ENCODE results near the gene SLC38A1. TPM values are rescaled to one million over a fixed set of nuclear protein-coding genes. Genes with fewer than 3 reads are reported as not detected.

SLC38A1 gene
- total and polyA plus RNA-seq, 2 experiments from 2014 or later = 114 to 234 TPM

GRCh38 chr12:46227616-46228015 is 41.2 kb downstream of the SLC38A1 start:
- H3K36me3 ChIP-seq (ENCODE audit: insufficient read depth) = peaks cover 39% of the 10 kb centered on the region
- H3K79me2 ChIP-seq (replicated peaks; ENCODE audit: insufficient read depth) = peaks cover 100% of the 10 kb centered on the region
- DNase-seq (ENCODE audit: low spot score) (no peak), ATAC-seq (no peak)
- H3K9me2 ChIP-seq (ENCODE audit: insufficient read depth) = no peaks in the 10 kb centered on the region
- no peak overlapping the region for H3K4me2 ChIP-seq
- no peak overlapping the region for H3K27ac ChIP-seq (ENCODE audit: low read depth)
- H4K20me1 ChIP-seq (replicated peaks; ENCODE audit: insufficient read depth) = peaks cover 33% of the 10 kb centered on the region
- H3K4me1 Mint-ChIP-seq = peaks cover 16% of the 10 kb centered on the region
- H3K27ac Mint-ChIP-seq = no peak overlapping the region
- no peak overlapping the region for H2AFZ ChIP-seq
- H3K9me3 Mint-ChIP-seq = no peaks in the 10 kb centered on the region
- TF ChIP-seq ZNF462 (CRISPR knock-in tag; IDR thresholded peaks at IDR 0.05) = no peak
- TF ChIP-seq STAT1 (IDR thresholded peaks at IDR 0.05; ENCODE audit: unreplicated experiment) = no peak
- no peak for TF ChIP-seq CREB1 (CRISPR knock-in tag; IDR thresholded peaks at IDR 0.05; ENCODE audit: low read depth)
- no peak for TF ChIP-seq POLR2AphosphoS5 (IDR thresholded peaks at IDR 0.05; ENCODE audit: low read depth)
- TF ChIP-seq EZH2 (IDR thresholded peaks at IDR 0.05; ENCODE audit: low read depth, unreplicated experiment) = no peak
- TF ChIP-seq ZNF331 (CRISPR knock-in tag; IDR thresholded peaks at IDR 0.05; ENCODE audit: low read depth) = no peak
- no peak for TF ChIP-seq REST (IDR thresholded peaks at IDR 0.05; ENCODE audit: unreplicated experiment)
- no peak for TF ChIP-seq NANOG (IDR thresholded peaks at IDR 0.05; ENCODE audit: borderline replicate concordance)
- no peak for TF ChIP-seq EZH2phosphoT487 (IDR thresholded peaks at IDR 0.05; ENCODE audit: unreplicated experiment)
- TF ChIP-seq CTCF (conservative IDR thresholded peaks at IDR 0.05; ENCODE audit: low read depth in 2 of 2) = no peak
- H3K27me3 Mint-ChIP-seq (ENCODE audit: insufficient read depth, low read depth, poor library complexity) = no peaks in the 10 kb centered on the region
- H3K4me1 ChIP-seq (ENCODE audit: insufficient read depth) = peaks cover 8% of the 10 kb centered on the region; the same call in 1 of the 2 replicates
- H3K4me3 Mint-ChIP-seq = no peak overlapping the region
- no peaks in the 10 kb centered on the region for H3K27me3 ChIP-seq (ENCODE audit: insufficient read depth)
- peaks cover 82% of the 10 kb centered on the region for H3K36me3 Mint-ChIP-seq (ENCODE audit: low read depth)
- no peaks in the 10 kb centered on the region for H3F3A ChIP-seq (replicated peaks; ENCODE audit: low read depth)
- H3K4me3 ChIP-seq = no peak overlapping the region

Data from GM23338 (cell line).